Ammon's horn (tissue), 1 donor: ENCODE measurements around the gene USF2.

ENCODE experiments used
- DNase-seq: peaks from one replicate; pipeline ENCODE4 v3.0.0-alpha.2; 2016; ENCODE audit warnings: low spot score

USF2 gene

GRCh38 chr19:35241417-35241816 lies 27.3 kb upstream of the USF2 start:
- no peak for DNase-seq

GRCh38 chr19:35246466-35247092 lies 22.2 kb upstream of the USF2 start:
- no peak for DNase-seq

GRCh38 chr19:35247526-35248309 lies 21.0 kb upstream of the USF2 start:
- no peak for DNase-seq

- no peak for DNase-seq
Observed at GRCh38 chr19:35248310-35249145, 20.2 kb upstream of the USF2 start, which contains the start of gene LSR. Gene LSR (plus strand): TSS chr19:35249002. CDS start chr19:35249023, 21 bp downstream.

GRCh38 chr19:35249146-35249847 lies 19.5 kb upstream of the USF2 start:
- DNase-seq: no peak

- DNase-seq: no peak
Observed at GRCh38 chr19:35249848-35250711, 18.7 kb upstream of the USF2 start.

GRCh38 chr19:35251456-35251855 lies 17.3 kb upstream of the USF2 start:
- DNase-seq: no peak

- DNase-seq: no peak
Observed at GRCh38 chr19:35253316-35254286, 15.2 kb upstream of the USF2 start.

GRCh38 chr19:35254341-35255297 lies 14.1 kb upstream of the USF2 start:
- DNase-seq: no peak

GRCh38 chr19:35256566-35256965 lies 12.2 kb upstream of the USF2 start:
- no peak for DNase-seq

- no peak for DNase-seq
Observed at GRCh38 chr19:35257113-35257461, 11.7 kb upstream of the USF2 start.

- DNase-seq: no peak
Observed at GRCh38 chr19:35260694-35261304, 8.0 kb upstream of the USF2 start.

GRCh38 chr19:35261356-35262100 lies 7.2 kb upstream of the USF2 start:
- no peak for DNase-seq

- no peak for DNase-seq
Observed at GRCh38 chr19:35262101-35262761, 6.5 kb upstream of the USF2 start.

GRCh38 chr19:35264268-35265125 lies 4.3 kb upstream of the USF2 start:
- no peak for DNase-seq
